Coronary artery (tissue), 2 donors: ENCODE data around the gene MARCKS.

ENCODE experiments used
- DNase-seq: peaks from one replicate; pipeline ENCODE4 v3.0.0-alpha.2; 2017; ENCODE audit warnings: low spot score
- H3K27ac ChIP-seq, 2 donors: fragments of 200-600 bp; sonication (generic); one replicate each; pipeline ENCODE4 v1.5.1; 2016 to 2019
- H3K4me3 ChIP-seq: fragments of 200-600 bp; sonication (generic); 2 replicates; pipeline ENCODE4 v1.5.1; 2016; ENCODE audit warnings: mild to moderate bottlenecking, moderate library complexity
- CTCF ChIP-seq: fragments of 200-600 bp; sonication (generic); IDR thresholded peaks from one replicate; pipeline ENCODE4 v1.5.1; 2019; ENCODE audit warnings: antibody characterized with exemption

Gene MARCKS

DNA sequence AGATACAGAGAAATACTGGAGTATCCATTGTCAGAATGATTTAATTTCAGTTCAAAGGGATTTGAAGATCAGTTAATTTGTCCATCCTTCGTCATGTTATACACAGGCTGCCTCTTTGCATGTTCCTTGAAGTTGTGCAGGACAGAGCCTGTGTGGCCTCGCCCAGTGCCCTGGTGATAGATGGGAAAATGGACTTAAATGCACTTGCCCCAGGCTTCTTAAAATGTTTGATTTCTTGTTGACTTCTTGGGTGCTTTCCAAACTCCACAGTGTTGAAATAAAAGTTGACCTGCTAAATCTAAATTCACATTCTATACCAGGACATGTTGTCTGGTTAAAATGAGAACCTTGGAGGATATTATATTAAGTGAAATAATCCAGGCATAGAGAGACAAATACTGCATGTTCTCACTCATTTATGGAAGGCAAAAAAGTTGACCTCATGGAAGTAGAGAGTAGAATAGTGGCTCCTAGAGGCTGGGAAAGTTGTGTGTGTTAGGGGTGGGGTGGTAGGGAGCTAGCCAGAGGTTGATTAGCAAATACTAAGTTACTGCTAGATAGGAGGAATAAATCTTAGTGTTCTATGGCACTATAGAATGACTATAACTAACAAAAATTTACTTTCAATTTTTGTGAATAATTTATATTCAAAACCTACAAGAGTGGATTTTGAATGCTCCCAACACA is 25.3 kb downstream of the MARCKS start:
- DNase-seq: no peak
- H3K27ac ChIP-seq: no peak overlapping the region
- no peak for TF ChIP-seq CTCF
- H3K4me3 ChIP-seq: no peak overlapping the region

DNA sequence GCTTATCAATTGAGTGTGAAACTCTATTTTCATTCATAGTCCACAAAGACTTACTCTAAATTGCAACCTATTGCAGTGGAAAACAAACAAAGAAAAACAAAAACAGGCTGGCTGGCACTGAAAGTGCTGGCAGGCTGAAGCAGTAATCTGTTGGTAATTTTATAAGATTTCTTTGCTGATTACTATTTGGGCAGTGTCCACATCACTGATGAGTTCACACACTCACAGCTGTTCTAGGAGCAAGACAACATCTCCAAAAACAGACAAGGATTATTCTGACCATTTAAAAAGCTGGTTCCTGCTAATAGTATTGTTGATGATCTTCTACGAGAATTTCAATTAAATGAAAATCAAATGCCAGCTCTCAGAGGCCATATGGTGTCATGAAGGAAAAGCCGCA is 26.9 kb downstream of the MARCKS start:
- no peak for TF ChIP-seq CTCF
- H3K4me3 ChIP-seq: no peak overlapping the region
- no peak overlapping the region for H3K27ac ChIP-seq
- DNase-seq: no peak

DNA sequence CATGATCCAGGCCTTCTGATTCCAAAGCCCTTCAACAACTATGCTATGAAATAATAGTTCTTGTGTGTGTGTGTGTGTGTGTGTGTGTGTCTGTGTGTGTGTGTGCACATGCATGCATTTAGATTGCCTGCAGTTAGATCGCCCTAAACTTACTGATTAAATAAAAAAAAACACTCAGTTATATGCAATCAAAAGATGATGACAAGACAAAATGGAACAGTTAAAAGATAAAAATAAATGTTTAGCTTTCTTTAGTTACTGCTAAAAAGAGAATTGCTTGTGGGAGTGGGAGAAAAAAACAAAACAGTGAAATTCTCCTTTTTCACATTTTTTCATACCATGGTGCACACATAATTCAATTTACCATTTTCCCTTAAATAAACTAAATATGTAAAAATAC is 29.4 kb downstream of the MARCKS start:
- no peak overlapping the region for H3K4me3 ChIP-seq
- TF ChIP-seq CTCF: no peak
- no peak overlapping the region for H3K27ac ChIP-seq
- DNase-seq: no peak

DNA sequence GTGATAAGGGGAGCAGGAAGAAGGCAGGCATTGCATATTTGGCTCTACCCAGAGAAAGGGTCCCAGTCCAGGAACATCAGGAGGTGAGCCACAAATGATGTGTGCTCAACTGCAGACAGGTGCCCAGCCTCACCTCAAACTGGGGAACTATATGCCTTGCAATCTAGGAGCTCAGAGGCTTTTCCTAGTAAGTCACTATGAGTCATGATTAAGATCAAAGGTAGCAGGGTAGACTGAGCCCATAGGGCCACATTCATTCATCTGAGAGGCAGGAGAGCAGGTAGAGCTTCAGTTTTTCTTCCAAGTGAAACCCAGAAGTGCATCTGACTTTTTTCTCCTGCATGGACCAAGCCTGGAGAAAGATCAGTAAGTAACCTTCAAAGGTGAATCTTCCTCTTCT is 31.3 kb downstream of the MARCKS start:
- H3K27ac ChIP-seq: no peak overlapping the region
- no peak overlapping the region for H3K4me3 ChIP-seq
- no peak for DNase-seq
- TF ChIP-seq CTCF: no peak

GRCh38 chr6:113888956-113889630 is 31.9 kb downstream of the MARCKS start:
- DNase-seq: no peak
- H3K4me3 ChIP-seq: no peak overlapping the region
- no peak for TF ChIP-seq CTCF
- no peak overlapping the region for H3K27ac ChIP-seq

DNA sequence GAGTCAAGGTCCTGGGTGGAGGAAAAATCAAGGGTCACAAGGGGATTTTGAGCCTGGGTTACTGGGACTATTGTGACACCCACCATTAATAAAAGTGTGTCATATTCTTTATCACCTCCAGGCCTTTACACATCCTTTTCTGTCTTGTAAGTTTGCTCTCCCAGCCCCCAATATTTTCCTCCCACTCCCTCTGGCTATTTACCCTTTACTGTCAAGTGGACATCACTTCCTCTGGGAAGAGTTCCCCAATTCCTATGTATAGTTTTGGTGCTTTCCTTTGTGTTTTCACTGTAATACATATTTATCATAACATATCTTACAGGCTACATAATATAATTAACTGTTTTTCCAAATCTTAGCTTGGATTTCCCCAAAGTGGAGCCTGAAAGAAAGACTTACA is 36.3 kb downstream of the MARCKS start:
- Histone ChIP-seq H3K27ac (no peak overlapping the region), H3K4me3 (no peak overlapping the region)
- no peak for TF ChIP-seq CTCF
- DNase-seq: no peak

GRCh38 chr6:113893866-113894265 is 36.7 kb downstream of the MARCKS start:
- no peak for TF ChIP-seq CTCF
- DNase-seq: no peak
- H3K4me3 ChIP-seq: no peak overlapping the region
- H3K27ac ChIP-seq: no peak overlapping the region
